ENCODE measurements around the gene PLA2G12B.

GRCh38 chr10:72927485-72927884, 27.1 kb downstream of the PLA2G12B start:
- TF ChIP-seq CTCF (IDR thresholded peaks at IDR 0.05; ENCODE audit: insufficient read depth, low read length) (no peak), REST (IDR thresholded peaks at IDR 0.05; ENCODE audit: insufficient replicate concordance, low read depth) (no peak), POLR2AphosphoS5 (IDR thresholded peaks at IDR 0.05; ENCODE audit: low read depth) (no peak), GABPA (IDR thresholded peaks at IDR 0.05; ENCODE audit: low read depth) (no peak), SPI1 (IDR thresholded peaks at IDR 0.05; ENCODE audit: borderline replicate concordance, low read depth) (no peak)

Measured in HL-60 (cell line).